ENCODE results near the gene PIGU.
"Not testable (repeated sequence)": the region's sequence is repeated elsewhere in the genome, so short reads cannot be mapped to it uniquely, and the experiment has no call there.

The PIGU gene, protein sequence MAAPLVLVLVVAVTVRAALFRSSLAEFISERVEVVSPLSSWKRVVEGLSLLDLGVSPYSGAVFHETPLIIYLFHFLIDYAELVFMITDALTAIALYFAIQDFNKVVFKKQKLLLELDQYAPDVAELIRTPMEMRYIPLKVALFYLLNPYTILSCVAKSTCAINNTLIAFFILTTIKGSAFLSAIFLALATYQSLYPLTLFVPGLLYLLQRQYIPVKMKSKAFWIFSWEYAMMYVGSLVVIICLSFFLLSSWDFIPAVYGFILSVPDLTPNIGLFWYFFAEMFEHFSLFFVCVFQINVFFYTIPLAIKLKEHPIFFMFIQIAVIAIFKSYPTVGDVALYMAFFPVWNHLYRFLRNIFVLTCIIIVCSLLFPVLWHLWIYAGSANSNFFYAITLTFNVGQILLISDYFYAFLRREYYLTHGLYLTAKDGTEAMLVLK

GRCh38 chr20:34676642-34677373 is at the start of gene PIGU:
TSS of gene PIGU (minus strand) at chr20:34677092. CDS start at chr20:34677085, 7 bp downstream.
- peak; percentile 7 for TF ChIP-seq CTCF (conservative IDR thresholded peaks at IDR 0.05; ENCODE audit: low read depth, low read length)
- DNase-seq (ENCODE audit: low read depth), result peak; percentile 96
- H3K4me3 ChIP-seq (ENCODE audit: low read depth, low read length), result peak within 1 kb of the TSS; percentile 90

DNA sequence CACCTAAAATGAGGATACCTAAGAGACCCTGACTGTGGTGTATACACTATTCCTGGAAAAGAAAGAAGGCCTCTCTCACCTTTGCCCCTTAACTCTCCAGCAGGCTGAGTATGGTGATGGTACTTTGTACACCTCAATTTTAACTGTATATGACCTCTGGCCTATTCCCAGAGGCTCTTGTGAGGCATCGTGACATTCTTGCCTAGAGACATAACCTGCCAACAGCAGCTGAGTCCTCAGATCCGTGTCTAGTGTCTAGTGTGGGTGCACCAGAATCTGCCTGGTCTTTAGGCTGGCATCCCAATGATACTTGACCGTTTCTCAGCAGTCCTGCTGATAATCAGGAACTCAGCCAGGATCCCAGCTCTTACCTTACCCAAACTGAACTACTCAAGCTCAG is 47.3 kb upstream of the PIGU start:
- no peak for DNase-seq (ENCODE audit: low read depth)
- H3K4me3 ChIP-seq (ENCODE audit: low read depth, low read length), result no peak overlapping the region
- no peak for TF ChIP-seq CTCF (conservative IDR thresholded peaks at IDR 0.05; ENCODE audit: low read depth, low read length)

DNA sequence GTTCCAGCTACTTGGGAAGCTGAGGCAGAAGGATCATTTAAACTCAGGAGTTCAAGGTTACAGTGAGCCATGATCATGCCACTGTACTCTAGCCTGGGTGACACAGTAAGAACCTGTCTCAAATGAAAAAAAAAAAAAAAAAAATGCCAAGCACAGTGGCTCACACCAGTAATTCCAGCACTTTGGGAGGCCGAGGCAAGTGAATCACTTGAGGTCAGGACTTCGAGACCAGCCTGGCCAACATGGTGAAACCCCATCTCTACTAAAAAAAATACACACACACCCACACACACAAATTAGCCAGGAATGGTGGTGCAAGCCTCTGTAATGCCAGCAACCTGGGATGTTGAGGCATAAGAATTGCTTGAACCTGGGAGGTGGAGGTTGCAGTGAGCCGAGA is 45.7 kb upstream of the PIGU start:
- DNase-seq (ENCODE audit: low read depth), result peak; percentile 10
- H3K4me3 ChIP-seq (ENCODE audit: low read depth, low read length), result not testable (repeated sequence)

DNA sequence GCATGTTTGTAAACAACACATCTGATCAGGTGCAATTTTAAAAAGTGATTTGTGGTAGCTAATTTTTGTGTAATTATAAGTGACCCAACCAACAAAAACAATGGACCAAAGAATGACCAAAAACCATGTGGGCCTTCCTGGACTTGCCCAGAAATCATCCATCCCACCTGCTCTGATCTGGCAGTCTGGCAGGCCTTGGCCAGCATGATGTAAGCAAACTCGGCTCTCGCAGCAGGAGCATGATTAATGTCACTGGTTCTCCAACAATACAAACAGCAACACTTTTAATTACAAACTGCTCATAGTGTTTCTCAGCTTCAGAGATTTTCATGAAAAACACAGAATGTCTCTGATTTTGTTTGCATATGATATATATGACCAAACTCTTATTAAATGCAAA is 43.4 kb upstream of the PIGU start:
- DNase-seq (ENCODE audit: low read depth), result no peak
- no peak overlapping the region for H3K4me3 ChIP-seq (ENCODE audit: low read depth, low read length)
- TF ChIP-seq CTCF (conservative IDR thresholded peaks at IDR 0.05; ENCODE audit: low read depth, low read length), result no peak

DNA sequence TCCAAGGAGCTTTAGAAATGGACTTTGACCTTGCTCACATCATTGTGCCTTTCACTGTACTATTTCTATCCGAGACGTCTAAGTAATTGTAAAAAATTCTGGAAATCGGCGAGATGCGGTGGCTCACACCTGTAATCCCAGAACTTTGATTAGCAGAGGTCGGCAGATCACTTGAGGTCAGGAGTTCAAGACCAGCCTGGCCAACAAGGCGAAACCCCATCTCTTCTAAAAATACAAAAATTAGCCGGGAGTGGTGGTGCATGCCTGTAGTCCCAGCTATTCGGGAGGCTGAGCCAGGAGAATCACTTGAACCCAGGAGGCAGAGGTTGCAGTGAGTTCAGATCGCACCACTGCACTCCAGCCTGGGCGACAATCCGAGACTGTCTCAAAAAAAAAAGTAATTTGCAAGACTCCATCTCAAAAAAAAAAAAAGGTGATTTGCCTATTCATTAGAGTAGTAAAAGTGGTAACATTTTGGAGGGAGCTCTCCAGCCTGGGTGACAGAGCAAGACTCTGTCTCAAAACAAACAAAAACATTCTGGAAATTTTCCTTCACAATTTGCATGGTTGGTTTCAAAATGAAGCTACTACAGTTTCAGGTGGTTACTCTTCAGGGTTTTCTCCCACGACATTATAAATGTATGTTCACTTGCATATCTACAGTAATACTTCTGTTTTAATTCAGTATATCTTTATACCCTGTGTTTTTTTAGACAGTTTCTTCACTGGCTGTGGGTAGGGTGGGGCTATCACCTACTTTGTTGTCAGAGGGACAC is 42.5 kb upstream of the PIGU start:
- H3K4me3 ChIP-seq (ENCODE audit: low read depth, low read length); DNase-seq (ENCODE audit: low read depth): not testable (repeated sequence)

DNA sequence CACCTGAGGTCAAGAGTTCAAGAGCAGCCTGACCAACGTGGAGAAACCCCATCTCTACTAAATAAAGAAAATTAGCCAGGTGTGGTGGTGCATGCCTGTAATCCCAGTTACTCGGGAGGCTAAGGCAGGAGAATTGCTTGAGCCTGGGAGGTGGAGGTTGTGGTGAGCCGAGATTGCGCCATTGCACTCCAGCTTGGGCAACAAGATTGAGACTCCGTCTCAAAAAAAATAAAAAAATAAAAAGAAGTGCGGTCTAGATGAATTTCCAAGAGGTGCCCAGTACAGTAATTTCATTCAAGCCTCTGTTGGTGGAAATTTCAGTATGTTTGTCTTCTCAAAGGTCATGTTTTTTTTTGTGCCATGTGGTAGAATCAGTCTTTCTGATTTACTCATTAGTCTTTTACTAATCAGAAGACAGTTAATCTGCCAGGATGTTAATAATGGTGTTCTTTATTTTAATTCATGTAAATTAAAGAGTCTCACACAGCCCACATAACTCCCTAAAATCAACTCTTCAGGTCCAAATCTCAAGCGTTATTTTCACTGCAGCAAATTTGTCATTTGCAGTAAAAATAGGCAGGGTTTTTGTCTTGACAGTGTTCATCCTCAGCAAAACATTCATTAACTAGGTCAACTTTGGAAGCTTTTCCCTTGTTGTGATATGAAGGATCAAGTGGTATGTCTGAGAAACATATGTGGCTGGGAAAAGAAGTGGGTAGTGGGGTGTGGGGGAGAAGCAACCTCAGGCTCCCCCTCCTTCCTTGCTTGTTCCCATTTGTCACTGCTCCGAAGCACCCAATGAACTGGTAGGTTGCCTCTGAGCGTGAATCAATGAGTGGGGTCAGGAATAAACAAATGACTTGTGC is 40.6 kb upstream of the PIGU start:
- no peak for TF ChIP-seq CTCF (conservative IDR thresholded peaks at IDR 0.05; ENCODE audit: low read depth, low read length)
- DNase-seq (ENCODE audit: low read depth), result no peak
- no peak overlapping the region for H3K4me3 ChIP-seq (ENCODE audit: low read depth, low read length)

DNA sequence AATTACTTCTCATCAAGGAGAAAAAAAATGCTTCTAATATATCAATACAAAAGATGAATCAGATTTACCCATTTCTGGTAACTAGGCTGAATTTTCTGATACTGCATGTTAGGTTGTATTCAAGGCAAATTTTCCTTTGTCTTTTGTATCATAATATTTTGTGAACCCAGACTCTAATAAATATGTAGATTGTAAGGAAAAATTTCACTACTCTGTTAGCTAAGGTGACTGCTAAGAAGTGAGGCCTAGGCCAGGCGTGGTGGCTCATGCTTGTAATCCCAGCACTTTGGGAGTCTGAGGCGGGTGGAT is 40.0 kb upstream of the PIGU start:
- TF ChIP-seq CTCF (conservative IDR thresholded peaks at IDR 0.05; ENCODE audit: low read depth, low read length), result no peak
- H3K4me3 ChIP-seq (ENCODE audit: low read depth, low read length), result no peak overlapping the region

More for the DNA sequence above, 40.0 kb upstream of the PIGU start:
- DNase-seq (ENCODE audit: low read depth), result no peak

Data from choroid plexus epithelial cell (primary cell).